Naive thymus-derived CD4-positive, alpha-beta T cell (primary cell): ENCODE measurements around the gene EMX1. TPM values are rescaled to one million over a fixed set of nuclear protein-coding genes. Genes with fewer than 3 reads are reported as not detected.
A peak's percentile ranks its signal among the peaks of the same experiment; 100 is the strongest.

Source experiments
- ATAC-seq: fragments of 150-1000 bp; cut with Tn5 transposase; 2 replicates; pipeline ENCODE4 v1.10.0; 2021; ENCODE audit warnings: mild to moderate bottlenecking, moderate library complexity
- CTCF ChIA-PET: fragments of 350-600 bp; sonication (Branson Sonifier 250); formaldehyde crosslinking; loops from one replicate; lab custom pipeline; 2021; ENCODE audit warnings: antibody characterized with exemption; lab: Charles Lee
- POLR2A ChIA-PET: fragments of 350-600 bp; sonication (Branson Sonifier 250); formaldehyde crosslinking; loops from one replicate; lab custom pipeline; 2021; ENCODE audit warnings: antibody characterized with exemption, inconsistent platforms; lab: Charles Lee
- DNase-seq, 9 donors: peaks; one replicate each; pipeline versions ENCODE4 v3.0.0 to v3.0.0-alpha.2; 2020 to 2022; ENCODE audit warnings: mixed read lengths in 1 of 9
- H3K27ac ChIP-seq: one replicate; pipeline ENCODE4 v1.7.0; 2013; ENCODE audit warnings: mild to moderate bottlenecking, low read depth, low read length, moderate library complexity
- H3K27me3 ChIP-seq, 2 donors: one replicate each; pipeline ENCODE4 v1.7.0; 2013; ENCODE audit warnings: low read length in 2 of 2, mild to moderate bottlenecking in 2 of 2, moderate library complexity in 2 of 2; ENCODE audit not compliant: control insufficient read depth in 2 of 2, insufficient read depth in 2 of 2
- H3K36me3 ChIP-seq, 3 experiments: 1 replicate in 2 of 3; 2 replicates in 1 of 3; pipeline ENCODE4 v1.7.0; 2013; ENCODE audit warnings: low read length in 3 of 3, mild to moderate bottlenecking in 3 of 3, moderate library complexity in 1 of 3; ENCODE audit not compliant: insufficient read depth in 3 of 3, control insufficient read depth in 2 of 3
- H3K4me1 ChIP-seq, 2 donors: one replicate each; pipeline ENCODE4 v1.7.0; 2013; ENCODE audit warnings: low read length in 2 of 2, mild to moderate bottlenecking in 2 of 2, moderate library complexity in 1 of 2; ENCODE audit not compliant: control insufficient read depth in 2 of 2, insufficient read depth in 2 of 2
- H3K4me3 ChIP-seq: 2 replicates; pipeline ENCODE4 v1.7.0; 2013; ENCODE audit warnings: mild to moderate bottlenecking, low read length
- H3K9me3 ChIP-seq, 3 experiments: 1 replicate in 2 of 3; 2 replicates in 1 of 3; pipeline ENCODE4 v1.7.0; 2013; ENCODE audit warnings: low read length in 3 of 3; ENCODE audit not compliant: control insufficient read depth in 2 of 3
- H3K27ac Mint-ChIP-seq, 9 donors: one replicate each; pipeline ENCODE4 v1.8.0; 2020 to 2022; ENCODE audit warnings: mixed read lengths in 9 of 9, mild to moderate bottlenecking in 8 of 9, moderate library complexity in 5 of 9, inconsistent platforms in 2 of 9
- H3K27me3 Mint-ChIP-seq, 5 donors: one replicate each; pipeline ENCODE4 v1.8.0; 2021 to 2022; ENCODE audit warnings: mixed read lengths in 5 of 5, mild to moderate bottlenecking in 1 of 5
- H3K36me3 Mint-ChIP-seq, 5 donors: one replicate each; pipeline ENCODE4 v1.8.0; 2020 to 2022; ENCODE audit warnings: mixed read lengths in 5 of 5, mild to moderate bottlenecking in 3 of 5, inconsistent platforms in 1 of 5
- H3K4me1 Mint-ChIP-seq, 7 donors: one replicate each; pipeline ENCODE4 v1.8.0; 2020 to 2022; ENCODE audit warnings: mixed read lengths in 7 of 7, mild to moderate bottlenecking in 3 of 7, inconsistent platforms in 1 of 7
- H3K4me3 Mint-ChIP-seq, 10 donors: one replicate each; pipeline ENCODE4 v1.8.0; 2020 to 2022; ENCODE audit warnings: mild to moderate bottlenecking in 10 of 10, mixed read lengths in 10 of 10, moderate library complexity in 6 of 10, inconsistent platforms in 2 of 10
- H3K9me3 Mint-ChIP-seq, 11 donors: one replicate each; pipeline ENCODE4 v1.8.0; 2020 to 2022; ENCODE audit warnings: mixed read lengths in 11 of 11, mild to moderate bottlenecking in 4 of 11, inconsistent platforms in 1 of 11, moderate library complexity in 1 of 11
- intact Hi-C, 2 donors: fragments of 100-400 bp; cut with micrococcal nuclease; formaldehyde crosslinking; loops; one replicate each; pipeline ENCODE4 v1.15.1; 2023
- polyA plus RNA-seq, 2 donors: library from polyadenylated mRNA; unstranded; fragments of 300-500 nt; fragmentation: Illumina TruSeq; gene quantifications; one replicate each; pipeline ENCODE4 v1.2.3, GENCODE V29; 2021
- total RNA-seq, 6 experiments: library from RNA in 5 of 6; stranded (reverse) in 5 of 6; gene quantifications; 1 replicate in 5 of 6; 2 replicates in 1 of 6; pipeline ENCODE4 v1.2.3 and lab custom pipeline; 2021 to 2026

EMX1 gene
- total and polyA plus RNA-seq, 7 experiments from 2014 or later, result not detected

DNA sequence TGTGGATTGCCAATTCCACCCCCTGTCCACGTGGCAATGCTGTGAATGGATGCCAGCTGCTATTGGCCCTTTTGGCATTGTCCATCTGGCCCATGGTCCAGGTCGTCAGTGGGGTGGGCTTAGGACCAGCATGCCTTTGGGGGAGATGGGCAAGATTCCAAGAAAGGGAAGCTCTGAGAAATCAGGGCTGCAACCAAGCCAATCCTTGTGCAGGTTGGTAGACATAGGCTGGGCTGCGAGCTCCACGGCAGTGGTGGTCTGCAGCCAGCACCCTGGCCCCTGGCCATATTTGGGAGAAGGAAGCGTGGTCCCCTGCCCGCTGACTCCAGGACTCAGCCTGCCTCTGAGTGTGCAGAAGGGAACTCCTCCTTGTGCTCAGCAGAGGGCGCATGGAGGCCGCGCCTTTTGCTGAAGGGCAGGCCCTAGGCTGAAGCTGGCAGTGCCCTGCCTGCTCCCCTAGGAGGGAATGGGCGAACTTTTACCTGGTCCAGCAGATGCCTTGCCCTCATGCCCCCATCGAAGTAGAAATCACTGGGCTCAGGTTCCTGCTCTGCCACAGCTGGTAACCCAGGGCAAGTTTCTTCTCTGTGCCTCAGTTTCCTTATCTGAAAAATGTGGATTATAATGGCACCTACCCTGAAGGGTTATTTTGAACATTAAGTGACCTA, 24.7 kb upstream of the EMX1 start:
- Histone ChIP-seq H3K9me3 (no peaks in the 10 kb centered on the region), H3K27me3 (no peaks in the 10 kb centered on the region), H3K36me3 (no peaks in the 10 kb centered on the region), H3K27ac (no peak overlapping the region), H3K4me3 (no peak overlapping the region), H3K4me1 (peaks cover 0 to 7% of the 10 kb centered on the region in 2 donors)
- peaks cover 0 to 14% (median 4%) of the 10 kb centered on the region in 7 donors for H3K4me1 Mint-ChIP-seq
- H3K27me3 Mint-ChIP-seq, result peaks cover 27 to 66% (median 47%) of the 10 kb centered on the region in 5 donors
- ChIA-PET CTCF (interaction anchor here (0.7 to 3.0 kb wide), 6 partner anchors 82 to 543 kb away, joined by 3 to 17 read pairs (median 3); no protein-coding TSS in a partner anchor), POLR2A (no interaction called here)
- H3K9me3 Mint-ChIP-seq, result no peaks in the 10 kb centered on the region
- H3K27ac Mint-ChIP-seq, result no peak overlapping the region
- intact Hi-C loops, result loop anchor here (1.0 kb wide), 3 partner anchors 81 to 285 kb away; no protein-coding TSS in a partner anchor
- peaks cover 0 to 5% (median 0%) of the 10 kb centered on the region in 5 donors for H3K36me3 Mint-ChIP-seq
- no peak overlapping the region for H3K4me3 Mint-ChIP-seq
- peak in 8 of 9 donors; percentile 18 to 49 (median 34) for DNase-seq
- ATAC-seq, result peak; percentile 80

GRCh38 chr2:72893594-72894319, 23.6 kb upstream of the EMX1 start:
- Histone ChIP-seq H3K27me3 (no peaks in the 10 kb centered on the region), H3K27ac (no peak overlapping the region), H3K4me3 (no peak overlapping the region), H3K4me1 (no peaks in the 10 kb centered on the region), H3K9me3 (no peaks in the 10 kb centered on the region), H3K36me3 (no peaks in the 10 kb centered on the region)
- peaks cover 0 to 7% (median 0%) of the 10 kb centered on the region in 7 donors for H3K4me1 Mint-ChIP-seq
- no peak overlapping the region for H3K4me3 Mint-ChIP-seq
- H3K27ac Mint-ChIP-seq, result no peak overlapping the region
- ATAC-seq (peak; percentile 59), DNase-seq (peak in 4 of 9 donors; percentile 7 to 40 (median 14))
- ChIA-PET CTCF (interaction anchor here (2.0 to 3.0 kb wide), 2 partner anchors 82 to 283 kb away, joined by 4 to 17 read pairs; no protein-coding TSS in a partner anchor), POLR2A (no interaction called here)
- H3K9me3 Mint-ChIP-seq, result no peaks in the 10 kb centered on the region
- H3K36me3 Mint-ChIP-seq, result peaks cover 0 to 5% (median 0%) of the 10 kb centered on the region in 5 donors
- intact Hi-C loops, result loop anchor here in 1 of 2 donors (1.0 kb wide), 1 partner anchor 270 kb away; no protein-coding TSS in a partner anchor
- peaks cover 32 to 70% (median 47%) of the 10 kb centered on the region in 5 donors for H3K27me3 Mint-ChIP-seq

DNA sequence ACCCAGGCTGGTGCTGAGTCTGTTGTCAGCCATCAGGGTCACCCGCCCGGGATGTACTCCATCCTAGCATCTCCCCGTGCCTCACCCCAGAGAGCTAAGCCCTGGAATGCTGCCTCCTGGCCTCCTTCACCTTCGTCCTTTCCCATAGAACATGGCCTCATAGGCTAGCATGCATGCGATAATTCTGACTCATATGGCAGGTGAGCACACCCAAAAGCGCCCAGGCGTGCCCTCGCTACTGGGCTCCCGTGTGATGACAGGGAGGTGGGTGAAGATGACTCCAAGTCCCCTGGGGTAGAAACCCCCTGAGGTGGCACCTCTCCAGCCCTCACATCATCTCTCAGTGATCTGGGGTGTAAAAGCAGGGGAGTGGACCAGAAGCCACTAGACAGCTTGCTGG, 22.8 kb upstream of the EMX1 start:
- H3K27me3 ChIP-seq, result no peaks in the 10 kb centered on the region
- H3K4me1 ChIP-seq, result no peaks in the 10 kb centered on the region
- ChIA-PET POLR2A (no interaction called here), CTCF (interaction anchor here (3.0 kb wide), 1 partner anchor 283 kb away, joined by 17 read pairs; no protein-coding TSS in a partner anchor)
- H3K9me3 ChIP-seq, result no peaks in the 10 kb centered on the region
- peaks cover 35 to 74% (median 51%) of the 10 kb centered on the region in 5 donors for H3K27me3 Mint-ChIP-seq
- no peak overlapping the region for H3K27ac Mint-ChIP-seq
- ATAC-seq, result no peak
- no peak overlapping the region for H3K27ac ChIP-seq
- H3K9me3 Mint-ChIP-seq, result no peaks in the 10 kb centered on the region
- H3K36me3 ChIP-seq, result no peaks in the 10 kb centered on the region
- H3K36me3 Mint-ChIP-seq, result peaks cover 0 to 5% (median 0%) of the 10 kb centered on the region in 5 donors
- intact Hi-C loops, result no loop called here
- no peak overlapping the region for H3K4me3 Mint-ChIP-seq
- peaks cover 0 to 7% (median 0%) of the 10 kb centered on the region in 7 donors for H3K4me1 Mint-ChIP-seq
- no peak for DNase-seq
- H3K4me3 ChIP-seq, result no peak overlapping the region

DNA sequence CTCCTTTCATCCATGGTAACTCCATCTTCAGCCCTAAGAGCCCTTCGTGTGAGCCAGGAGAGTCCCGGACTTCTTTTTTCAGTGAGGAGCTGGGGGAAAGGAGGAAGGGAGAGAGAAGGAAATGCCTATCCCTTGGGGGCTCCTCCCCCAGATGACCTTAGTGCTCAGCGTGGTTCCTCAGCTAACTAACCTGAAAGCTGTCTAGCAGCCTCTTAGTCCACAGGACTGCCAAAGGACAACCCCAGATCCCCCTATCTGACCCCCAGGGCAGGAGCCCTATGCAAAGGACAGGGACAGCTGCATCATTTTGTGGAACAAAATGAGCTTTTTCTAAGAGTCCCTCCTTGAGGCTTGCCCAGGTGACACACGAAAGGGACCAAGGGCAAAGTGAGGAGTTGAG, 22.2 kb upstream of the EMX1 start:
- H3K27ac ChIP-seq, result no peak overlapping the region
- H3K36me3 ChIP-seq, result no peaks in the 10 kb centered on the region
- no peak for DNase-seq
- POLR2A ChIA-PET, result interaction anchor here (0.7 kb wide), 1 partner anchor 968 kb away, joined by 3 read pairs; no protein-coding TSS in a partner anchor
- no peaks in the 10 kb centered on the region for H3K27me3 ChIP-seq
- CTCF ChIA-PET, result interaction anchor here (0.6 kb wide), 1 partner anchor 282 kb away, joined by 3 read pairs; no protein-coding TSS in a partner anchor
- Mint-ChIP-seq H3K27me3 (peaks cover 36 to 70% (median 49%) of the 10 kb centered on the region in 5 donors), H3K9me3 (no peaks in the 10 kb centered on the region), H3K4me3 (peak overlapping the region in 1 of 10 donors; percentile 1), H3K4me1 (peaks cover 0 to 7% (median 0%) of the 10 kb centered on the region in 7 donors), H3K36me3 (peaks cover 0 to under 1% (median 0%) of the 10 kb centered on the region in 5 donors), H3K27ac (no peak overlapping the region)
- H3K9me3 ChIP-seq, result no peaks in the 10 kb centered on the region
- intact Hi-C loops, result no loop called here
- H3K4me1 ChIP-seq, result no peaks in the 10 kb centered on the region
- no peak overlapping the region for H3K4me3 ChIP-seq
- ATAC-seq, result no peak

DNA sequence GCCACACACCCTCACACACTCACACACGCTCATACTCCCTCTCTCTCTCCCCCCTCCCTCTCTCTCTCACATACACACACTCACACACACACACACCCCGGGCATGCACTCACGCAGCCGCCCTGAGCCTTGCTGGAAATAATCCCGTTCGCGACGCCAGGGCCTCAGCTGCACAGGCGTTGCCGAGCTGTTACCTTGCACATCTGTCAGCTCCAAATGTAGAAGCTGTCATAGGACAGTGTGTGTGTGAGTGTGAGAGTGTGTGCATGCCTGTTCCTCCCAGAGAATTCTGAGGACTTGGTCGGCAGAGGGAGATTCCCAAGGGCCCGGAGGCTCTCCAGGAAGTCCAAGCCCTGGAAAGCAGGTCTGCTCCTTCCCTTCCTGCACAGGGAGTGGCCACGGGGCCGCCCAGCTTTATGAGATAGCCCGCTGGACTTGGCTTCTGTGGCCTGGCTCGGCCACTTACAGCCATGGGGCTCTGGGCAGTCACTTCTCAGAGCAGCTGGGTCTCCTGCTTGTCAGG, 21.5 kb upstream of the EMX1 start:
- H3K27ac Mint-ChIP-seq, result no peak overlapping the region

DNA sequence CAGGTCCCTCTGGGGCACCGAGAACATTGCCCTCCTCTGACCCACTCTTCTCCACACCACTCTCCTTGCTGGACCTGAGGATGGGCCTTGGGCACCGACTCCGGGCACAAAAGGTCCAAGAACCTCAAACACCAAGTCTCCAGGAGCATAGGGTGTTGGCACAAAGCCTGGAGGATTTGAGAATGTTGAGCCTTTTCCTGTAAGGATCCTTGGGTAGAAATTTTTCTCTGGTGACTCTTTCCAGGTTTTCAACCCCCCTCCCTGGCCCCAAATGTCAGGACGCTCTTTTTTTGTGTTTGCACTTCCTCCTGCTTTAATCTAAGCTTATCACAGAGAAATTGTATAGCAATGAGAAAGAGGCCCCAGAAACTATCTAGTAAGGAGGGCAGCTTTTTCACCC, 20.9 kb upstream of the EMX1 start:
- Mint-ChIP-seq H3K9me3 (no peaks in the 10 kb centered on the region), H3K27me3 (peaks cover 44 to 75% (median 53%) of the 10 kb centered on the region in 5 donors), H3K36me3 (no peaks in the 10 kb centered on the region), H3K4me3 (no peak overlapping the region), H3K4me1 (peaks cover 0 to 7% (median 0%) of the 10 kb centered on the region in 7 donors), H3K27ac (no peak overlapping the region)
- ChIA-PET CTCF (no interaction called here), POLR2A (no interaction called here)
- Histone ChIP-seq H3K27me3 (no peaks in the 10 kb centered on the region), H3K27ac (no peak overlapping the region), H3K9me3 (no peaks in the 10 kb centered on the region), H3K4me1 (no peaks in the 10 kb centered on the region), H3K36me3 (no peaks in the 10 kb centered on the region), H3K4me3 (no peak overlapping the region)
- intact Hi-C loops, result no loop called here
- DNase-seq (no peak), ATAC-seq (no peak)

More for the DNA sequence above, 21.5 kb upstream of the EMX1 start:
- CTCF ChIA-PET, result interaction anchor here (0.6 kb wide), 1 partner anchor 281 kb away, joined by 3 read pairs; no protein-coding TSS in a partner anchor
- peaks cover 0 to 7% (median 0%) of the 10 kb centered on the region in 7 donors for H3K4me1 Mint-ChIP-seq
- POLR2A ChIA-PET, result interaction anchor here (0.7 kb wide), 1 partner anchor 969 kb away, joined by 3 read pairs; no protein-coding TSS in a partner anchor
- H3K9me3 Mint-ChIP-seq, result no peaks in the 10 kb centered on the region
- Histone ChIP-seq H3K9me3 (no peaks in the 10 kb centered on the region), H3K27ac (no peak overlapping the region), H3K27me3 (no peaks in the 10 kb centered on the region), H3K4me1 (no peaks in the 10 kb centered on the region), H3K4me3 (no peak overlapping the region), H3K36me3 (no peaks in the 10 kb centered on the region)
- intact Hi-C loops, result no loop called here
- no peak overlapping the region for H3K4me3 Mint-ChIP-seq
- DNase-seq (no peak), ATAC-seq (no peak)
- H3K27me3 Mint-ChIP-seq, result peaks cover 43 to 73% (median 51%) of the 10 kb centered on the region in 5 donors
- no peaks in the 10 kb centered on the region for H3K36me3 Mint-ChIP-seq
